PC-3 (cell line): ENCODE data around the gene CCNG2. TPM values are rescaled to one million over a fixed set of nuclear protein-coding genes. Genes with fewer than 3 reads are reported as not detected.

Experiments used
- ATAC-seq: fragments of 200-7000 bp; cut with Tn5 transposase; 2 replicates; pipeline ENCODE4 v1.9.1; 2020; ENCODE audit warnings: mild to moderate bottlenecking, moderate library complexity
- BruUV-seq: library from RNA; stranded (reverse); fragments of 400-500 nt; replicated peaks from 2 replicates; lab custom pipeline; 2021; lab: Mats Ljungman, UMichigan
- CTCF ChIA-PET: fragments of 300-600 bp; sonication (Branson Sonifier 250); formaldehyde crosslinking; loops from one replicate; lab custom pipeline; 2022; ENCODE audit warnings: antibody characterized with exemption; lab: Charles Lee
- POLR2A ChIA-PET: fragments of 300-600 bp; sonication (Branson Sonifier 250); formaldehyde crosslinking; loops from one replicate; lab custom pipeline; 2022; ENCODE audit warnings: antibody characterized with exemption; ENCODE audit not compliant: unreplicated experiment; lab: Charles Lee
- DNase-seq: peaks from one replicate; pipeline ENCODE4 v3.0.0-alpha.2; 2015
- H2AFZ ChIP-seq: fragments of 300-600 bp; sonication (generic); 2 replicates; pipeline ENCODE4 v1.6.0; 2016; ENCODE audit warnings: antibody characterized with exemption, low read length
- H3F3A ChIP-seq: fragments of 300-600 bp; sonication (generic); one replicate; pipeline ENCODE4 v1.6.0; 2017; ENCODE audit warnings: antibody characterized with exemption, low read length, control low read depth, mild to moderate bottlenecking; ENCODE audit not compliant: unreplicated experiment
- H3K27ac ChIP-seq: fragments of 300-600 bp; sonication (generic); 2 replicates; pipeline ENCODE4 v1.5.1; 2016; ENCODE audit warnings: mild to moderate bottlenecking, low read length
- H3K27me3 ChIP-seq: fragments of 300-600 bp; sonication (generic); 2 replicates; pipeline ENCODE4 v1.6.1; 2016; ENCODE audit warnings: low read length, mixed read lengths
- H3K36me3 ChIP-seq: fragments of 300-600 bp; sonication (generic); 2 replicates; pipeline ENCODE4 v1.6.1; 2016; ENCODE audit warnings: low read depth, mixed run types, low read length, mixed read lengths
- H3K4me1 ChIP-seq: fragments of 300-600 bp; sonication (generic); 2 replicates; pipeline ENCODE4 v1.5.1; 2016; ENCODE audit warnings: low read length; ENCODE audit not compliant: insufficient read depth
- H3K4me2 ChIP-seq: fragments of 300-600 bp; sonication (generic); 2 replicates; pipeline ENCODE4 v1.6.0; 2016; ENCODE audit warnings: low read length
- H3K4me3 ChIP-seq: fragments of 300-600 bp; sonication (generic); 2 replicates; pipeline ENCODE4 v1.5.1; 2016; ENCODE audit warnings: mild to moderate bottlenecking, low read length, mixed read lengths
- H3K79me2 ChIP-seq: fragments of 300-600 bp; sonication (generic); 2 replicates; pipeline ENCODE4 v1.6.1; 2017; ENCODE audit warnings: low read length, mixed read lengths
- H3K9ac ChIP-seq: fragments of 300-600 bp; sonication (generic); 2 replicates; pipeline ENCODE4 v1.6.0; 2016; ENCODE audit warnings: mild to moderate bottlenecking, low read length
- H3K9me2 ChIP-seq: fragments of 300-600 bp; sonication (generic); replicated peaks from 2 replicates; pipeline ENCODE4 v1.6.1; 2016; ENCODE audit warnings: mixed run types, low read length, mixed read lengths
- H3K9me3 ChIP-seq: fragments of 300-600 bp; sonication (generic); 2 replicates; pipeline ENCODE4 v1.6.1; 2016; ENCODE audit warnings: low read length, mixed read lengths
- H4K20me1 ChIP-seq: fragments of 300-600 bp; sonication (generic); 2 replicates; pipeline ENCODE4 v1.6.1; 2016; ENCODE audit warnings: low read length, mixed read lengths
- CTCF ChIP-seq: fragments of 300-600 bp; sonication (generic); conservative IDR thresholded peaks from 2 replicates; pipeline ENCODE4 v1.5.1; 2017; ENCODE audit warnings: antibody characterized with exemption, low read depth, mild to moderate bottlenecking, low read length
- EZH2 ChIP-seq: fragments of 300-600 bp; sonication (generic); IDR thresholded peaks from one replicate; pipeline ENCODE4 v1.6.1; 2017; ENCODE audit warnings: antibody characterized with exemption, mild to moderate bottlenecking, low read length; ENCODE audit not compliant: unreplicated experiment
- EZH2phosphoT487 ChIP-seq: fragments of 300-600 bp; sonication (generic); IDR thresholded peaks from 2 replicates; pipeline ENCODE4 v1.6.1; 2018; ENCODE audit warnings: mild to moderate bottlenecking, antibody characterized with exemption, low read length, borderline replicate concordance
- intact Hi-C: fragments of 100-400 bp; cut with micrococcal nuclease; formaldehyde crosslinking; loops from 2 replicates; pipeline ENCODE4 v1.9.0; 2023
- total RNA-seq: library from RNA; depleted of rRNA; stranded (reverse); fragments of >200 nt; gene quantifications from 2 replicates; pipeline ENCODE4 v1.2.3, GENCODE V29; 2014

The CCNG2 gene
- total RNA-seq, 1 experiment from 2014 or later, result 8.0 TPM

GRCh38 chr4:77163641-77164040 lies 6.6 kb downstream of the CCNG2 start:
- no peak overlapping the region for H3K4me2 ChIP-seq
- no TSS peak for BruUV-seq

GRCh38 chr4:77167173-77167572 lies 10.2 kb downstream of the CCNG2 start:
- TF ChIP-seq EZH2, result no peak
- TF ChIP-seq CTCF, result no peak
- no peak for TF ChIP-seq EZH2phosphoT487
- intact Hi-C loops, result no loop called here
- no peak for DNase-seq
- ChIA-PET CTCF (no interaction called here), POLR2A (no interaction called here)
- no peaks in the 10 kb centered on the region for H4K20me1 ChIP-seq
- no peak overlapping the region for H3K4me3 ChIP-seq
- no peak overlapping the region for H3K9ac ChIP-seq
- BruUV-seq, result no TSS peak
- H3F3A ChIP-seq, result no peaks in the 10 kb centered on the region
- no peaks in the 10 kb centered on the region for H3K79me2 ChIP-seq
- H3K9me2 ChIP-seq, result no peaks in the 10 kb centered on the region
- H3K4me1 ChIP-seq, result peaks cover 3% of the 10 kb centered on the region
- no peaks in the 10 kb centered on the region for H3K9me3 ChIP-seq
- ATAC-seq, result no peak
- no peak overlapping the region for H3K27ac ChIP-seq
- no peak overlapping the region for H3K4me2 ChIP-seq
- no peaks in the 10 kb centered on the region for H3K27me3 ChIP-seq
- no peak overlapping the region for H2AFZ ChIP-seq
- H3K36me3 ChIP-seq, result peaks cover 8% of the 10 kb centered on the region; the same call in 1 of the 2 replicates

More at GRCh38 chr4:77163641-77164040, 6.6 kb downstream of the CCNG2 start:
- Histone ChIP-seq H3F3A (no peaks in the 10 kb centered on the region), H3K9me3 (no peaks in the 10 kb centered on the region), H3K79me2 (peaks cover 17% of the 10 kb centered on the region), H3K27me3 (no peaks in the 10 kb centered on the region), H3K4me3 (no peak overlapping the region), H3K4me1 (peaks cover 3% of the 10 kb centered on the region; the same call in 1 of the 2 replicates), H3K36me3 (peaks cover 19% of the 10 kb centered on the region), H3K9ac (no peak overlapping the region), H4K20me1 (no peaks in the 10 kb centered on the region), H3K9me2 (no peaks in the 10 kb centered on the region), H3K27ac (no peak overlapping the region), H2AFZ (no peak overlapping the region)
- POLR2A ChIA-PET, result no interaction called here
- CTCF ChIA-PET, result no interaction called here
- DNase-seq (no peak), ATAC-seq (no peak)
- TF ChIP-seq EZH2phosphoT487 (no peak), EZH2 (no peak), CTCF (no peak)
- intact Hi-C loops, result no loop called here

- intact Hi-C loops, result no loop called here
- no peak overlapping the region for H3K27ac ChIP-seq
- no TSS peak for BruUV-seq
- TF ChIP-seq CTCF (no peak), EZH2phosphoT487 (no peak), EZH2 (no peak)
- ATAC-seq (no peak), DNase-seq (no peak)
- H3K9ac ChIP-seq, result no peak overlapping the region
- no peak overlapping the region for H2AFZ ChIP-seq
- H3K36me3 ChIP-seq, result peaks cover 8% of the 10 kb centered on the region; the same call in 1 of the 2 replicates
- peaks cover 10% of the 10 kb centered on the region for H3K4me1 ChIP-seq
- H3F3A ChIP-seq, result no peaks in the 10 kb centered on the region
- POLR2A ChIA-PET, result no interaction called here
- CTCF ChIA-PET, result no interaction called here
- no peak overlapping the region for H3K4me3 ChIP-seq
- no peaks in the 10 kb centered on the region for H3K27me3 ChIP-seq
- H3K4me2 ChIP-seq, result no peak overlapping the region
- no peaks in the 10 kb centered on the region for H3K9me3 ChIP-seq
- no peaks in the 10 kb centered on the region for H3K9me2 ChIP-seq
- no peaks in the 10 kb centered on the region for H3K79me2 ChIP-seq
- no peaks in the 10 kb centered on the region for H4K20me1 ChIP-seq
Observed at GRCh38 chr4:77167866-77168265, 10.9 kb downstream of the CCNG2 start.
